ENCODE results near the gene ZWILCH.

The ZWILCH gene

DNA sequence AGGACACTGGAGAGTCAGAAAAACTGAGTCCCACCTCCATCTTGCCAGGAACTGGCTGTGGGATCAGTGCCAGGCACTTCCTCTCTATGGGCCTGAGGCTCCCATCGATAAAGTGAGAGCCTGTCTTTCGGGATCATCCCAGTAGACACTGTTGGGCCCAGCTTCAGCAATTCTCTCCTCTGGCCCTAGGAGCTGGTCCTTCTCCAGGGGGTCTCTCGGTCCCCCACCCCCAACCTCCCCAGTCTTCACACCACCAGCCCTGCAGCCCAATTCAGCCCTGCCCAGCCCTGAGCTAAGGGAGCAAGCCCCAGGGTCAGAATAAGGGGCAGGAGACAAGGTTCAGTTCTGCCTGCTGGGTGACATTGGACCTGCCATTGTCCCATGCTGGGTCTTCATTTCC is 65.2 kb downstream of the ZWILCH start:
- H3K27ac Mint-ChIP-seq = peak overlapping the region; percentile 3
- peaks cover 60% of the 10 kb centered on the region for H3K4me1 Mint-ChIP-seq (ENCODE audit: low read depth)
- peaks cover 9% of the 10 kb centered on the region for H3K9me3 Mint-ChIP-seq
- intact Hi-C loops (cut with micrococcal nuclease) = no loop called here
- no peak overlapping the region for H3K4me3 Mint-ChIP-seq
- H3K36me3 Mint-ChIP-seq (ENCODE audit: low read depth) = no peaks in the 10 kb centered on the region
- H3K27me3 Mint-ChIP-seq = peaks cover 1% of the 10 kb centered on the region

DNA sequence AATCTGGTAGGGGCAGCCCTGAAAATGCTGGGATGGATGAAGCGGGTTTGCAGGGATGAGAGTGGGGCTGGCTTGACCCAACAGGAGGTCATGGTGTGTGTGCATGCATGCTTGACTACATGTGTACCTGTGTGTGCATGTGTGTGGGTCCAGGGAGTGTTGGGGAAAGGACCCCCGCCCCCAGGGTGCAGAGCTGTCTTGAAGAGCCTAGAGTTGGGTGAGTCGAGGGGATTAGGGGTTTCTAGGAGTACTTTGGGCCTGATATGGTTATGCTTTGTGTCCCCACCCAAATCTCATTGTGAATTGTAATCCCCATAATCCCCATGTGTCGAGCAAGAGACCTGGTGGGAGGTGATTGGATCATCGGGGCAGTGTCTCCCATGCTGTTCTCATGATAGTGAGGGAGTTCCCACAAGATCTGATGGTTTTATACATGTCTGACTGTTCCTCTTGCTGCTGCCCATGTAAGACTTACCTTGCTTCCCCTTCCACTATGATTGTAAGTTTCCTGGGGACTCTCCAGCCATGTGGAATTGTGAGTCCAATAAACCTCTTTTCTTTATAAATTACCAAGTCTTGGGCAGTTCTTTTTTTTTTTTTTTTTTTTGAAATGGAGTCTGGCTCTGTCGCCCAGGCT is 65.8 kb downstream of the ZWILCH start:
- Mint-ChIP-seq H3K36me3 (ENCODE audit: low read depth) (no peaks in the 10 kb centered on the region), H3K27ac (peak overlapping the region; percentile 66), H3K4me1 (ENCODE audit: low read depth) (peaks cover 67% of the 10 kb centered on the region), H3K27me3 (peaks cover 1% of the 10 kb centered on the region), H3K4me3 (no peak overlapping the region), H3K9me3 (peaks cover 9% of the 10 kb centered on the region)
- intact Hi-C loops (cut with micrococcal nuclease) = no loop called here

DNA sequence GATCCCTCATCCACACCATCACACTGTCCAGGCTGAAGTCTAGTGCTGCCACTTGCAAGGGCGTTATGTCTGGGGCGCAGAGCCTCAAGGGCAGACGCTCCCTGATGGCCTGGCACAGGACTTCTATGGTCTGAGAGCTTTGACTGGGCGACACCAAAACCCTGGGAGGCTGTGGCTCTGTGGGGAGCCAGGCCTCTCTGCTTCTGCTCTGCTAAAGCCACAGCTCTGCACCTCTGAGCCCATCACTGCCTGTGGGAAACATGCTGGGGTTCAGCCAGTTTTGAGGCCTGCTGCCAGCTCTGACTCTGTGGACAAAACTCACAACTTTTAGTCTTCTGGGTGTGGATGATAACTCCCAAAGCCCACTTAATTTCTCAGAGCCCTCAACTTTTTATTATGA is 67.0 kb downstream of the ZWILCH start:
- no peaks in the 10 kb centered on the region for H3K36me3 Mint-ChIP-seq (ENCODE audit: low read depth)
- H3K4me3 Mint-ChIP-seq = no peak overlapping the region
- H3K9me3 Mint-ChIP-seq = peaks cover 9% of the 10 kb centered on the region
- peaks cover 61% of the 10 kb centered on the region for H3K4me1 Mint-ChIP-seq (ENCODE audit: low read depth)
- H3K27me3 Mint-ChIP-seq = no peaks in the 10 kb centered on the region
- peak overlapping the region; percentile 66 for H3K27ac Mint-ChIP-seq
- intact Hi-C loops (cut with micrococcal nuclease) = no loop called here

DNA sequence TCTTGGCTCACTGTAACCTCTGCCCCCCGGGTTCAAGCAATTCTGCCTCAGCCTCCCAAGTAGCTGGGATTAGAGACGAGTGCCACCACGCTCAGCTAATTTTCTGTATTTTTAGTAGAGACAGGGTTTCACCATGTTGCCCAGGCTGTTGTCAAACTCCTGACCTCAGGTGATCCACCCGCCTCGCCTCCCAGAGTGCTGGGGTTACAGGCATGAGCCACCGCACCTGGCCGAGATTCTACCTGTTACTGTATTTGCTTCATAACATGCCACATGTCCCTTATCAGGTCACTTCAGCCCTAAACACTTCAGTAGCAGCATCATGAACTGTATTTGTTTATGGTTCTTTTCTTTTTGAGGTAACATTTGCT is 68.2 kb downstream of the ZWILCH start:
- peaks cover 9% of the 10 kb centered on the region for H3K9me3 Mint-ChIP-seq
- H3K27ac Mint-ChIP-seq = peak overlapping the region; percentile 71
- no peaks in the 10 kb centered on the region for H3K36me3 Mint-ChIP-seq (ENCODE audit: low read depth)
- intact Hi-C loops (cut with micrococcal nuclease) = no loop called here
- H3K27me3 Mint-ChIP-seq = no peaks in the 10 kb centered on the region
- H3K4me3 Mint-ChIP-seq = no peak overlapping the region
- peaks cover 65% of the 10 kb centered on the region for H3K4me1 Mint-ChIP-seq (ENCODE audit: low read depth)

DNA sequence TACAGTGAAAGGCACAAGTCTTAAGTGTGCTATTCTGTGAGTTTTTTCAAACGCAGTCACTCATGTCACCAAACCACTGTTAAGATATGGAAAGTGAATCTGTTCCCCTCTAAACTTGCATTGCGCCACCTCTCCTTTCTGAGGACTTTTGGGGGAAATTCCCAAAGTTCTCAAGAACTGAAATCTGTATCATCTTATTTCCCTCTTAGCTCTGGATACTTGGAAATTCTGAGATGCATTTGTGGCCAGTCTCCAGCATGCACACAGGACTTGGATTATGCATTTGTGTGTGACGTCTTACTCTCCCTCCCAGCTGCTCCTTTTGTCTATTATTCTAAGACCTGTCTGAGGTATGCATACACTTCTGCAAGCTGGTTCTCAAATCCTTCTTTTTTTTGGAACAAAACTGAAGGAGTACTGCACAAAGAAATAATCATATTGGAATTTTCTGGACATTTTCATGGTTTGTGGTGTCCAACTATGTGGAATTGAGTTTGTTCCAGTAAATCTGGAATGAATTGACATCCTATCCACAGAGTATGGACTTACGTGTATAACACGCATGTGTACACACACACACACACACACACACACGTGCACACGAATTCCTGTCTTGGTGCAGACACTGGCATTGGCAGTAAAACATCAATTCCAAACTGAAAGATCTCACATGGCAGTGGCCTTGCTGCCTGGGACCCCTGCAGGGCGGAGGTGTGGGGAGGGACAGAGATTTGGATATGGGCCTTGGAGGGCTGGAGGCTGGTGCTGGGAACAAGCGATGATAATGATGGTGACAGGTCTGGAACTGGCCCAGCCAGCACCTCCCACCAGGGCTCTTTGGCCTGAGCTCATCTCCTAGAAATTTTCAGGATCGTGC is 68.8 kb downstream of the ZWILCH start:
- Mint-ChIP-seq H3K27ac (peak overlapping the region; percentile 71), H3K36me3 (ENCODE audit: low read depth) (no peaks in the 10 kb centered on the region), H3K27me3 (no peaks in the 10 kb centered on the region), H3K4me3 (no peak overlapping the region), H3K9me3 (peaks cover 9% of the 10 kb centered on the region), H3K4me1 (ENCODE audit: low read depth) (peaks cover 72% of the 10 kb centered on the region)
- intact Hi-C loops (cut with micrococcal nuclease) = no loop called here

DNA sequence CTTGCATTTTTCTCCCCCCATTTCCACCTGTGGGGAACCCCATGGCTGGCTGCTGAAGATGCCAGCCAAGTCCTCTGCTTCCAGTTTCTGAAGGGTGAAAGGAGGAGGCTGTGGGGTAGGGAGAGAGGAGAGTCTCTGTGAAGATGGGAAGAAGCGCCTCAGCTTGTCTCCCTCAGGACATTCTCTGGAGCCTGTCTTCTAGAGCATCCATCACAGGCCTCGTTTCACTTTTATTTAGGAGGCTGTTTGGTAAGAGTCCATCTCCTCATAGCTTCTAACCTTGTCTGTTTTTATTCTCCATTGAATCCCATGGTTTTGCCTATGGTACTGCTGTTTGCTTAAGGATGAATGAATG is 69.4 kb downstream of the ZWILCH start:
- Mint-ChIP-seq H3K4me3 (no peak overlapping the region), H3K27me3 (no peaks in the 10 kb centered on the region), H3K4me1 (ENCODE audit: low read depth) (peaks cover 76% of the 10 kb centered on the region), H3K27ac (peak overlapping the region; percentile 71), H3K9me3 (peaks cover 9% of the 10 kb centered on the region), H3K36me3 (ENCODE audit: low read depth) (no peaks in the 10 kb centered on the region)
- intact Hi-C loops (cut with micrococcal nuclease) = no loop called here

DNA sequence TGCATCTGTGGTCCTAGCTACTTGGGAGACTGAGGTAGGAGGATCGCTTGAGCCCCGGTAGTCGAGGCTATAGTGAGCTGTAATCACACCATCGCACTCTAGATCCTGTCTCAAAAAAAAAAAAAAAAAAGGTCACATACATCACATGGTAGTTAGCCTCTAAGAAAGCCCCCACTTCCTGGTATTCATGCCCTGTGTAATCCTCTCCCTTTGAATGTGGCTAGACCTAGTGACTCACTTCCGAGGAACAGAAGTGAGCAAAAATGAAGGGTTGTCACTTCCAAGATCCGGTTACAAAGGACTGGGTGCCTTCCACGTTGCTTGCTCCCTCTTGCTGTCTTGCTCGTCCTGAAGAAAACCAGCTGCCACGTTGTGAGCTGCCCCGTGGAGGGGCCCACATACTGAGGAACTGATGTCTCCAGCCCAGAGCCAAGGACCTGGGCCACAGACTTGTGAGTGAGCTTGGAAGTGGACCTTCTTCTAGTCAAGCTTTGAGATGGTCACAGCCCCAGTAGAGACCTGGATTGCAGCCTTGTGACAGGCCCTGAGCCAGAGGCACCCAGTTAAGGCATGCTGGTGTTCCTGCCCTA is 73.3 kb downstream of the ZWILCH start:
- peak overlapping the region; percentile 90 for H3K27ac Mint-ChIP-seq
- peaks cover 70% of the 10 kb centered on the region for H3K4me1 Mint-ChIP-seq (ENCODE audit: low read depth)
- no peaks in the 10 kb centered on the region for H3K9me3 Mint-ChIP-seq
- H3K4me3 Mint-ChIP-seq = peak overlapping the region; percentile 17
- peaks cover 7% of the 10 kb centered on the region for H3K36me3 Mint-ChIP-seq (ENCODE audit: low read depth)
- intact Hi-C loops (cut with micrococcal nuclease) = no loop called here
- no peaks in the 10 kb centered on the region for H3K27me3 Mint-ChIP-seq

DNA sequence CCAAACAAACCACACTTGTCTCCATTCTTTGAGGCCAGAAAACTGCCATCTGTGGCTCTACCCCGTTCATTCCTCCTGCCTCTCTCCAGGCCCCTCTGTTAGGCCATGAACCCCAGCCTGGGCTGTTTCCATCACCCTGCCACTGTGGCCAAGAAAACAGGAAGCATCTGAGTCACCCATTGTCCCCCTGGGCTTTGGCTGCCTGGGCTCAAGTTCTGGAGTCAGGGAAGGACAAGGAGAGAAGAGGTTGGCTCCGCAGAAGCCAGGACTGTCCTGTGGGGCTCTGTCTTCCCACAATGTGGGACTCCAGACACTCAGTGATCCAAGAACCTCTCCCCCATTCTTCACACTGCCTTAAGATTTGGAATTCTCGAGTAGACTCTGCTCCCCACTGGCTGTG is 75.5 kb downstream of the ZWILCH start:
- Mint-ChIP-seq H3K9me3 (no peaks in the 10 kb centered on the region), H3K36me3 (ENCODE audit: low read depth) (peaks cover 7% of the 10 kb centered on the region), H3K4me1 (ENCODE audit: low read depth) (peaks cover 47% of the 10 kb centered on the region), H3K27ac (peak overlapping the region; percentile 90), H3K27me3 (peaks cover 2% of the 10 kb centered on the region), H3K4me3 (no peak overlapping the region)
- intact Hi-C loops (cut with micrococcal nuclease) = no loop called here

DNA sequence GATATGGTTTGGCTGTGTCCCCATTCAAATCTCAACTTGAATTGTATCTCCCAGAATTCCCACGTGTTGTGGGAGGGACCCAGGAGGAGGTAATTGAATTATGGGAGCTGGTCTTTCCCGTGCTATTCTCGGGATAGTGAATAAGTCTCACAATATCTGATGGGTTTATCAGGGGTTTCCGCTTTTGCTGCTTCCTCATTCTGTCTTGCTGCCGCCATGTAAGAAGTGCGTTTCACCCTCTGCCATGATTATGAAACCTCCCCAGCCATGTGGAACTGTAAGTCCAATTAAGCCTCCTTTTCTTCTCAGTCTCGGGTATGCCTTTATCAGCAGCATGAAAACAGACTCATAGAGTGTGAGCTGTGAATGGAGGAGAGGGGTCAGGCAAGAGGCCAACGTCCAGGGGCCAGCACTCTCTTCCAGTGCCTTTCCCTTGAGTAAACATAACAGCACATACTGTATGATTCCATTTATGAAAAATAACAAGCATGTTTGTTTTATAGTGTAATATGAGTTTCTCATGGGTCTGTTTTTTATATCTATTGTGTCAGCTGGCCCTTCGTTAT is 76.9 kb downstream of the ZWILCH start:
- Mint-ChIP-seq H3K27me3 (peaks cover 2% of the 10 kb centered on the region), H3K4me1 (ENCODE audit: low read depth) (peaks cover 54% of the 10 kb centered on the region), H3K27ac (peak overlapping the region; percentile 90), H3K36me3 (ENCODE audit: low read depth) (peaks cover 7% of the 10 kb centered on the region), H3K9me3 (no peaks in the 10 kb centered on the region), H3K4me3 (peak overlapping the region; percentile 39)
- intact Hi-C loops (cut with micrococcal nuclease) = no loop called here

DNA sequence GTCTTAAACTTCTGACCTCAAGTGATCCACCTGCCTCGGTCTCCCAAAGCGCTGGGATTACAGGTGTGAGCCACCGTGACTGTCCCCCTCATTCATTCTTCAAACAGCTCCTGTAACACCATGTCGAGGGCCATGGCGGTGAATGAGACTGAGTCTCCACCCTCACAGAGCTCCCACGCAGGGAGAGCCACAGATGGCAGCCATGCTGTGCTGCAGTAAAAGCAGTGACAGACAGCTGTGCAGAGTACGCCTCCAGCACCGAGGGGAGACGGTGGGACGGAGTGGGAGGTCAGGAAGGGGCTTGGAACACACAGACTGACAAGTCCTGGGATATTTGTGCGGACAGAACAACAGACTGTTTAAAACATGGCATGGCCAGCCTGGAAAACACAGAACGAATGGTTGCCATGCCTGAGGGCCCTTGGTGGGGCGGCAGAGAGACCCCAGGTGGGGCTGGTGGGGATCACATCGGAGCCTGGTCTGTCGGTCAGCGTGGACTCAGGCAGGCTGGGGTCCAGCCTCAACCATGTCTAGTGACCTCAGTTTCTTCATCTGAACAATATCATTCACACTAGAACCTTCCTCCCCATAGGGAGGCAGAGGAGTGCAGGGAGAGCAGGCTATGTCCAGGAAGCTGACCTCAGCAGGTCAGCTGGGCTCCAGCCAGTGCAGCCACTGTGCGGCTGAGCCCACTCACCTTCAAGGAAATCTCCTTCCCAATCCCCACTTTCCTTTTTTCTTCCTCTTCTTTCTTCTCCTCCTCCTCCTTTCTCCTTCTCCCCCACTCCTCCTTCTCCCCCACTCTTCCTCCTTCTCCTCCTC is 81.2 kb downstream of the ZWILCH start:
- Mint-ChIP-seq H3K4me3 (no peak overlapping the region), H3K27ac (peak overlapping the region; percentile 67), H3K4me1 (ENCODE audit: low read depth) (peaks cover 29% of the 10 kb centered on the region), H3K27me3 (peaks cover 4% of the 10 kb centered on the region), H3K9me3 (no peaks in the 10 kb centered on the region), H3K36me3 (ENCODE audit: low read depth) (peaks cover 7% of the 10 kb centered on the region)
- intact Hi-C loops (cut with micrococcal nuclease) = no loop called here

DNA sequence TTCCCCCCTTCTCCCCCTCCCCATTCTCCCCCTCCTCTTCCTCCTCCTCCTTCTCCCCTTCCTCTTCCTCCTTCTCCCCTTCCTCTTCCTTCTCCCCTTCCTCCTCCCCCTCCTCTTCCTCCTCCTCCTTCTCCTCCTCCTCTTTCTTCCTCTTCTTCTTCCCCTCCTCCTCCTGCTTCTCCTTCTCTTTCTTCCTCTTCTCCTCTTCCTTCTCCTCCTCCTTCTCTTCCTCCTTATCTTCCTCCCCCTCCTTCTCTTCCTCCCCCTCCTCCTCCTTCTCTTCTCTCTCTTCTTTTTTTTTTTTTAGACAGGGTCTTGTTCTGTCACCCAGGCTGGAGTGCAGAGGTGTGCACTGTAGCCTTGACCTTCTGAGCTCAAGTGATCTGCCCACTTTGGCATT is 81.9 kb downstream of the ZWILCH start:
- H3K27me3 Mint-ChIP-seq = peaks cover 4% of the 10 kb centered on the region
- peaks cover 28% of the 10 kb centered on the region for H3K4me1 Mint-ChIP-seq (ENCODE audit: low read depth)
- intact Hi-C loops (cut with micrococcal nuclease) = no loop called here
- H3K36me3 Mint-ChIP-seq (ENCODE audit: low read depth) = peaks cover under 1% of the 10 kb centered on the region
- no peak overlapping the region for H3K4me3 Mint-ChIP-seq
- H3K9me3 Mint-ChIP-seq = no peaks in the 10 kb centered on the region
- peak overlapping the region; percentile 67 for H3K27ac Mint-ChIP-seq

DNA sequence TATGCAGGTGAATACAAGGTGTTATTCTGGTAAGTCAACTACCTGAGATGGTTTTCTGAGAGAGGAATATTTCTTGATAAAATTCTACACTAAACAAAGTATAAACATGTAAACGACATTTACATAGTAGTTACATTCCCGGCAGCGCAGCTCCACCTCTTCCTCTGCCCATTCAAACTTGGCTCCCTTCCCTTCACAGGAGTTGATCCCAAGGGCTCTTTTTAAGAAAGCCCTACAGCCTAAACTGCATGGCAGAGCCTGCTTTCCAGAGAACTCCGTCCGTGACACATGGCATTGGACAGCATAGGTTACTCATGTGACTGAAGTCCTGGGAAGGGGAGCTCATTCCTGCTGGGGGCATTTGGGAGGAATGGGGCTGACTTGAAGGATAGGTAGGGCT is 82.6 kb downstream of the ZWILCH start:
- peaks cover 28% of the 10 kb centered on the region for H3K4me1 Mint-ChIP-seq (ENCODE audit: low read depth)
- H3K4me3 Mint-ChIP-seq = no peak overlapping the region
- H3K27ac Mint-ChIP-seq = no peak overlapping the region
- H3K9me3 Mint-ChIP-seq = no peaks in the 10 kb centered on the region
- H3K27me3 Mint-ChIP-seq = peaks cover 4% of the 10 kb centered on the region
- H3K36me3 Mint-ChIP-seq (ENCODE audit: low read depth) = no peaks in the 10 kb centered on the region
- intact Hi-C loops (cut with micrococcal nuclease) = no loop called here

DNA sequence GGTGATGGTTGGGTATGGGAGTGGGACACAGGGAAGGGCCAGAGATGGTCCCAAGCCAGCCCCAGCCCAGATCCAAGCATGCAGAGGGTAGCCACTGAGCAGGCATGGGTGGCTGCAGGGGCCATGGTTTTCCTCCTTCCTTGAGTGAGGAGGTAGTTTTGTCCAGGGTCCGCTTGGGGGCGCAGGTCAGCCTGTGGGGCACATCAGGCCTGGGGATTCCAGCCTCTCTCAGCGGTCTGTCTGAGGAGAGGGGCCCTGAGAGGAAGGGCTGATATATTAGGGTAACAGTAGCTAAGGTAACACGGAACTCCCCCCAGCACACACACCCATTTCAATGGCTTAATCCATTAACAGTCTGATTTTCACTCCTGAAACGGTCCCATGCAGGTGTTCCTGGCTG is 83.4 kb downstream of the ZWILCH start:
- intact Hi-C loops (cut with micrococcal nuclease) = no loop called here
- H3K27me3 Mint-ChIP-seq = peaks cover 4% of the 10 kb centered on the region
- H3K4me1 Mint-ChIP-seq (ENCODE audit: low read depth) = peaks cover 28% of the 10 kb centered on the region

More for the DNA sequence above, 83.4 kb downstream of the ZWILCH start:
- H3K27ac Mint-ChIP-seq = no peak overlapping the region
- no peaks in the 10 kb centered on the region for H3K9me3 Mint-ChIP-seq
- no peaks in the 10 kb centered on the region for H3K36me3 Mint-ChIP-seq (ENCODE audit: low read depth)
- H3K4me3 Mint-ChIP-seq = no peak overlapping the region
